Activated CD4-positive, alpha-beta T cell treated with anti-CD3 and anti-CD28 coated beads, Interleukin-2, amount 10 ng/mL, durations not matched to agents 24 days and 14 days (primary cell): ENCODE results near the gene LAYN. TPM values are rescaled to one million over a fixed set of nuclear protein-coding genes. Genes with fewer than 3 reads are reported as not detected.
A peak's percentile ranks its signal among the peaks of the same experiment; 100 is the strongest.

Experiments used
- DNase-seq: peaks from one replicate; pipeline ENCODE4 v3.0.0; 2022
- H3K27ac Mint-ChIP-seq: one replicate; pipeline ENCODE4 v1.8.0; 2022; ENCODE audit warnings: mild to moderate bottlenecking, mixed read lengths
- H3K27me3 Mint-ChIP-seq: one replicate; pipeline ENCODE4 v1.8.0; 2022; ENCODE audit warnings: mixed read lengths
- H3K36me3 Mint-ChIP-seq: one replicate; pipeline ENCODE4 v1.8.0; 2022; ENCODE audit warnings: low read depth, mild to moderate bottlenecking, mixed read lengths
- H3K4me1 Mint-ChIP-seq: one replicate; pipeline ENCODE4 v1.8.0; 2021; ENCODE audit warnings: mixed read lengths
- H3K4me3 Mint-ChIP-seq: one replicate; pipeline ENCODE4 v1.8.0; 2022; ENCODE audit warnings: mild to moderate bottlenecking, moderate library complexity, mixed read lengths
- H3K9me3 Mint-ChIP-seq: one replicate; pipeline ENCODE4 v1.8.0; 2021; ENCODE audit warnings: mixed read lengths
- intact Hi-C: fragments of 100-400 bp; cut with micrococcal nuclease; formaldehyde crosslinking; loops from one replicate; pipeline ENCODE4 v1.15.1; 2023
- total RNA-seq: library from RNA; stranded (reverse); gene quantifications from 2 replicates; pipeline ENCODE4 v1.2.3, GENCODE V29; 2022

The LAYN gene, protein sequence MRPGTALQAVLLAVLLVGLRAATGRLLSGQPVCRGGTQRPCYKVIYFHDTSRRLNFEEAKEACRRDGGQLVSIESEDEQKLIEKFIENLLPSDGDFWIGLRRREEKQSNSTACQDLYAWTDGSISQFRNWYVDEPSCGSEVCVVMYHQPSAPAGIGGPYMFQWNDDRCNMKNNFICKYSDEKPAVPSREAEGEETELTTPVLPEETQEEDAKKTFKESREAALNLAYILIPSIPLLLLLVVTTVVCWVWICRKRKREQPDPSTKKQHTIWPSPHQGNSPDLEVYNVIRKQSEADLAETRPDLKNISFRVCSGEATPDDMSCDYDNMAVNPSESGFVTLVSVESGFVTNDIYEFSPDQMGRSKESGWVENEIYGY
- 6.4 and 6.7 TPM in 2 replicates for total RNA-seq

DNA sequence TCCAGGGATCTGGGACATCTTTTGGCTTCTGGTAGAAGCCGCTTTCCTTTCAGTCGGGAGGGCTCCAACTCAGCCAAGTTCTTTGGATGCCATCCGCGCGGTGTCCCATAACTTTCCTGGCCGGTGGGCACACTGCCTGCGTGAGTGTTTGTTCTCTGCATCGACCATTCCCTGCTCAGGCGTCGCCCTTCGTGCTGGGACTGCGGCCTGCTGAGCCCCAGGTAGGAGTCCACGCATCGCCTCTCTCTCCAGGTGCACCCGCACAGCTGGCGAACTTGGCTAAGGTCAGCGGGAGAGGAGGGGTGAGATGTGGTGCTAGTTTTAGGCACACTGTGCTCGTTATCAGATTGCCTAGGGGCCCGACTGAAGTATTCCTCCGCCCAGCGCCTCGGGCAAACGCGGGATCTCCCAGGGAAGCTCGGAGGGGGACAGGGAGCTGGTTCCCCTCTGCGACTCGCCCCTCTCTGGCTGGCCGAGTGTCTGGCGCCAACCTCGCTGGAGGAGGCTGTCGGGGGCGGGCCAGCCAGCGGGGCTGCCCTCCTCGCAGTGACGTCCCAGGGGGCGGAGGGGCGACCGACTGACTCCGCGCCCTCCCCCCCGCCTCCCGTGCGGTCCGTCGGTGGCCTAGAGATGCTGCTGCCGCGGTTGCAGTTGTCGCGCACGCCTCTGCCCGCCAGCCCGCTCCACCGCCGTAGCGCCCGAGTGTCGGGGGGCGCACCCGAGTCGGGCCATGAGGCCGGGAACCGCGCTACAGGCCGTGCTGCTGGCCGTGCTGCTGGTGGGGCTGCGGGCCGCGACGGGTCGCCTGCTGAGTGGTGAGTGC is at the start of gene LAYN:
LAYN (plus strand) TSS at position 607 of the 823 bp plus-strand sequence; CDS start at position 731, 124 bp downstream.
- Mint-ChIP-seq H3K27me3 (peaks cover 55% of the 10 kb centered on the region), H3K27ac (peak within 1 kb of the TSS; percentile 86), H3K4me1 (peaks cover 20% of the 10 kb centered on the region), H3K4me3 (peak within 1 kb of the TSS; percentile 84), H3K36me3 (peaks cover 2% of the 10 kb centered on the region), H3K9me3 (peaks cover 6% of the 10 kb centered on the region)
- intact Hi-C loops: no loop called here
- DNase-seq: peak; percentile 81

DNA sequence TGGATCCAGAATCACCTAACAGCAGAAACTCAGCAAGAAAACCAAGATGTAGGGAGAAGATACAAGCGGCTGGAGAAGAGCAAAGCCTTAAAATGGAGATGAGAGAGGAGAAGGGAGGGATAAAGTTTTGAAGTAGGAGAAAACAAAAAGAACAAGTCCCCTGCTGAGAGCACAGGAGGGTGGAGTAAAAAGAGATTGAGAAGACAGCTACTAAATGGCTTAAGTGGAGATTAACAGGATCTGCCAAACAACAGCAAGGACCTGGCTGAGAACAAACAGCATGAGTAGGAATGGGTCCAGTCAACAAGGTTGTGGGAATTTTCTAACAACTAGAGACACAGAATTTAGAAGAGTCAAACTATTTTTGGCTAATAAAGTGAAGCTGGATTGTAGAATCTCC is 46.5 kb upstream of the LAYN start:
- H3K36me3 Mint-ChIP-seq: no peaks in the 10 kb centered on the region
- H3K4me1 Mint-ChIP-seq: no peaks in the 10 kb centered on the region
- H3K9me3 Mint-ChIP-seq: no peaks in the 10 kb centered on the region
- DNase-seq: no peak
- H3K27ac Mint-ChIP-seq: no peak overlapping the region
- H3K4me3 Mint-ChIP-seq: no peak overlapping the region
- peaks cover 47% of the 10 kb centered on the region for H3K27me3 Mint-ChIP-seq
- intact Hi-C loops: no loop called here

DNA sequence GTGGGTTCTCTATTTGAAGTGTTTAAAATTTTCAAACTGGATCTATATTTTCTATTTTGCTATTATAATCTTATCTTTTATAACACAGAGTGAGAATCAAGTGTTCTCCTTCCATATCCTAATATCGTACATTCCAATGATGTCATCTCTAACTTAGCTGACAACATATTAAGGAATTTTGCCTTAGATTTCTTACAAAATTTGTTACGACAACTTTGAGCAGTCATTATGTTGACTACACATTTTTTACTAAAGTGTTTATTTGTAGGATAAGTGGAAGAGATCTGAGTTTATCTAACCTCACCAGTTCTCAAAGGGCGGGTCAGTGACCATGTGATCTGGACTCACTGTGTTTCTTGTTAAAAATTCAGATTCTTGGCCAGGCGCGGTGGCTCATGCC is 41.0 kb upstream of the LAYN start:
- H3K36me3 Mint-ChIP-seq: no peaks in the 10 kb centered on the region
- H3K4me3 Mint-ChIP-seq: no peak overlapping the region
- no peak overlapping the region for H3K27ac Mint-ChIP-seq
- peaks cover 8% of the 10 kb centered on the region for H3K9me3 Mint-ChIP-seq
- DNase-seq: no peak
- H3K27me3 Mint-ChIP-seq: peaks cover 57% of the 10 kb centered on the region
- H3K4me1 Mint-ChIP-seq: no peaks in the 10 kb centered on the region
- intact Hi-C loops: no loop called here

DNA sequence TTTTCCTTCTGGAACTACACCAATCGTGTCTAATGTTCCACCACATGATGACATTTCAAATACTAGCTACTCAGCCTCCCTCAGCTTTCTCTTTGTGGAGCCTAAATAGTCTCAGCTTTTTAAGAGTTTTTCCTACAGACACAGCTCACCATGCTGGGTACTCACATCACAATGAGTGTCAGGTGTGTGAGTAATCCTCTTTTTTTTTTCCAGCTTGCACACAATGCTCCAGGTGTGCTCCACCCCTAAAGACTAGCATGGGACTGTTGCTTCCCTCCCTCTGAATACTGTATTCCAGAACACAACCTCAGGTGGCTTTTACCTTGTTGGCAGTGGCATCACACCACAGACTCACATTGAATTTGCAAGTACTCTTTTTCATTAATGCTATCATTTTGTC is 40.0 kb upstream of the LAYN start:
- Mint-ChIP-seq H3K4me3 (no peak overlapping the region), H3K27ac (no peak overlapping the region), H3K4me1 (no peaks in the 10 kb centered on the region), H3K27me3 (peaks cover 60% of the 10 kb centered on the region), H3K9me3 (peaks cover 8% of the 10 kb centered on the region), H3K36me3 (no peaks in the 10 kb centered on the region)
- intact Hi-C loops: no loop called here
- DNase-seq: no peak

DNA sequence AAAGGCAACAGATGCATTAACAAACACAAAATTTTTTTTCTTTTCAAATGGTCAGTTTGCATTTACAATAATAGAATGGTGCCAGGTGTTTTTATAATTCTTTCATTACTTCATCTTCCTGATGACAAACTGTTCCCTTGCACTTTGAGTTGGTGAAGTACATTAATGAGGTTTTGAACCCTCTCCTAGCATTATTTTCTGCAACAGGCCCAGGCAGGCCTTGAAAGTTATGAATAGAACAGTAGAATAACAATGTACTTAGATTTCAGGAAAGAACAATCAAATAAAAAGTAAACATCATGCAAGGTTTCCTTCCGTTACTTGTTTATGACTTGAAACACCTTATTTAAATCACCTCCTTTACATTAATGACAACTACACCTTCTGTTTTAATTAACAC is 37.9 kb upstream of the LAYN start:
- intact Hi-C loops: no loop called here
- Mint-ChIP-seq H3K9me3 (peaks cover 9% of the 10 kb centered on the region), H3K4me1 (no peaks in the 10 kb centered on the region), H3K27ac (no peak overlapping the region), H3K4me3 (no peak overlapping the region), H3K36me3 (no peaks in the 10 kb centered on the region), H3K27me3 (peaks cover 61% of the 10 kb centered on the region)
- no peak for DNase-seq

DNA sequence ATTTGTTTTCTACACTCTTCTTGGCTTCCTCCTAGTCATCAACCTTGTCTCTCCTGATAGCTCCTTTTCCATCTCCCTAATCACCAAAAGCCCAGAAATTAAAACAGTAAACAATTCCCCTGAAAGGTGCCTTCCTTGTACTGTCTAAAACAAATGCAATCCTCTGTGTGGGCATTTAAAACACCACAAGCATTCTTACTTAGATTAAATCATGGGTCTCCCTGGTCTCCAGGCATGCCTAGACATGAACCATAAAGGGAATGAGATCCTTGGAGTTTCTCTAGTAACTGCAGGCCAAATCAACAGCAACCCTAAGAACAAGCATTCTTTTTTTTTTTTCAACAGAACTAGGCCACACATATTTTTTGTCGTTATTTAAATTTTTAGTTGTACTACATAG is 30.2 kb upstream of the LAYN start:
- H3K4me3 Mint-ChIP-seq: no peak overlapping the region
- intact Hi-C loops: no loop called here
- H3K27ac Mint-ChIP-seq: no peak overlapping the region
- H3K9me3 Mint-ChIP-seq: peaks cover 7% of the 10 kb centered on the region
- no peak for DNase-seq
- H3K27me3 Mint-ChIP-seq: peaks cover 56% of the 10 kb centered on the region
- H3K36me3 Mint-ChIP-seq: peaks cover 2% of the 10 kb centered on the region
- peaks cover 6% of the 10 kb centered on the region for H3K4me1 Mint-ChIP-seq

DNA sequence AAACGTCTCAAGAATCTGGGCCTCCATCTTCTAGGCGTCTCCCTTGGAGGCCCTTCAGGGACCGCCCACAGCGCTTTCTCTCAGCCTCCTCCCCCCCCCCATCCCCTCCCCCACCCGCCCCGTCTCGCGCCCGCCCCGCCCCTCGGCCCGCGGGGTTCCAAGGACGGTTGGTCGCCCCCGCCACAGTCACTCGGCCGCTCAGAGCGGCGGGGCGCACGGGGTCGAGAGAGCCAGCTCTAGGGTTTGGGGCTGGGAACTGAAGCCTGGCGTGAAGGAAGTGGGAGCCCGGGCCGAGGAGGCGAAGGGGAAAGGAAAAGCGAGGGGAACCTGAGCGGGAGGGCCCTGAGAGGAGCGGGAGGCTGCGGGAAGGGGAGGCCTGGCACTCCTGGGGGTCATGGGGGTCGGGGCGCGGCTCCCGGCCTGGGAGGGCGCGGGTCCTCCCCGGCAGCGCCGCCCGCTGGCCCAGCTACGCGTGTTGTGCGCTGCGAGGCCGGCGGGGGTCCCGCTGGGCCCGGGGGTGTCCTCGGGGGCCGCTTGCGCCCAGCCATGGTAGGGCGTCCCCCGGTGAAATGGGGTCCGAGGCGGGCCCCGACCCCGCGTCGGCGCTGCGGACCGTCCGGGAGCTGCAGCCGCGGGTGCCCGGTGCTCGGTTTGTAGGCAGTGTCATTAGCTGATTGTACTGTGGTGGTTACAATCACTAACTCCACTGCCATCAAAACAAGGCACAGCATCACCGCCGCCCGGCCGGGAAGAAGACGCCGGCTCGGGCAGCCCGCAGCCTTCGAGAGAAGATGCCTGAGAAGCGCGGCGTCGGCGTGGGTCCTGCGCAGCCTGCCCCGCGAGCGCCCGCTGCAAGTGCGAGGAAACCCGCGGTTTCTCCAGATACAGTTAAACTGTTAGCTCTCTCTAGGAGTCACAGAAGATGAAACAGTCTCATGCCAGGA is 28.0 kb upstream of the LAYN start, which contains the start of gene BTG4:
BTG4 (minus strand) TSS at position 91 of the 944 bp plus-strand sequence. CDS start 13,610 bp downstream, outside the sequence.
- Mint-ChIP-seq H3K4me3 (peak within 1 kb of the TSS; percentile 83), H3K4me1 (peaks cover 6% of the 10 kb centered on the region), H3K27ac (peak within 1 kb of the TSS; percentile 81), H3K9me3 (peaks cover 7% of the 10 kb centered on the region), H3K27me3 (peaks cover 45% of the 10 kb centered on the region), H3K36me3 (peaks cover 2% of the 10 kb centered on the region)
- peak; percentile 76 for DNase-seq
- intact Hi-C loops: loop anchor here (1.0 kb wide), 1 partner anchor 11 kb away; no protein-coding TSS in a partner anchor

DNA sequence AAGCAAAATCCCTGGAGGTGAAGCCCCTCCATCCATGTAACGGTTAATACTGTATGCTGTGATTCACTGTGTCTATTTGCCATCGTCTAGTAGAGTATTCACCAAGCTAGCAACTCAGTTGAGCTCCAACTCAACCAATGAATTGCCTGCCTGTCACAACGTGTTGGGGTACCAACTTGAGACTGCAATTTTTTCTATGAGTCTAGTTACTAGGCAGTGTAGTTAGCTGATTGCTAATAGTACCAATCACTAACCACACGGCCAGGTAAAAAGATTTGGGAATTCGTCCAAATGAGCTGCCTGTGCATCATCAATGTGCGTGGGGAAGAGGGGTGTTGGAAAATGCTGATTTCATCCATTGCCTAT is 27.3 kb upstream of the LAYN start:
- intact Hi-C loops: loop anchor here (1.0 kb wide), 1 partner anchor 10 kb away; no protein-coding TSS in a partner anchor
- H3K27me3 Mint-ChIP-seq: peaks cover 39% of the 10 kb centered on the region
- peak overlapping the region; percentile 42 for H3K4me3 Mint-ChIP-seq
- peaks cover 6% of the 10 kb centered on the region for H3K4me1 Mint-ChIP-seq
- no peak for DNase-seq
- peaks cover under 1% of the 10 kb centered on the region for H3K9me3 Mint-ChIP-seq
- peaks cover 2% of the 10 kb centered on the region for H3K36me3 Mint-ChIP-seq
- H3K27ac Mint-ChIP-seq: no peak overlapping the region

DNA sequence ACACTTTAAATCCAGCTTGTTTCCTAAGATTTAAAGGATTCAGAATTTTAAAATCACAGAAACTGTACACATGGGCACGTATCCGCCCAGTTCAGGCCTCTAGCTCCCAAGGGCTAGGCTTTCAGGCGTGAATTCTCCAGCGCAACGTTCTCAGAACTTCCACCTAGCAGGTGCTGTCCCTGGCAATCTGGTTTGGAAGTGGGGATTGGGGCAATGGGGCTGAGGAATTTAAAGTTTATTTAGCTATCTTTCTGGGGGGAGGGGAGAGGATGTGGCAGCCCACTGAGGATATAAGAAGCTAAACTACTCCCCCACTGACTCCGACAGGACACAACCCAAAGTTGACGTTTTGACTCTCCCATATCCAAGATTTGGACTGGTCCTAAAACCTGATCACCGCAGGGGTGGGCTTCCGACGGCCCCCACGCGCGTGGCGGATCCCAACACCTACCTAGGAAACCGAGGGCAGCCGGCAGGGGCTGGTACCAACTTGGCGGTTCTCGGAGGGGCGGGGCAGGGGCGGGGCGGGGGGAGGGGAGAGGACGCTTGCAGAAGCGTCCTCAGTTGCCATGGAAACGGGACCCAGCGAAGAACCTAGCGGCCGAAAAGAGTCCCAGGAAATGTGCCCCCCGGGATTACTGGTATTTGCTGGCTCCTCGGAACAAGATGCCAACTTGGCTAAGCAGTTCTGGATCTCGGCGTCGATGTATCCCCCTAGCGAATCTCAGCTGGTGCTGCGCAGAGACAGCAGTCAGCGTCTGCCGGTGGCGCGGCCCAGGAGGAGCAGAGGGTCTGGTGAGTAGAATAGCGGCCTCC is 26.1 kb upstream of the LAYN start, which contains the start of gene HOATZ:
HOATZ (plus strand) TSS at position 563 of the 816 bp plus-strand sequence; CDS start at position 570, 7 bp downstream.
- H3K27ac Mint-ChIP-seq: no peak within 1 kb of the TSS
- intact Hi-C loops: no loop called here

DNA sequence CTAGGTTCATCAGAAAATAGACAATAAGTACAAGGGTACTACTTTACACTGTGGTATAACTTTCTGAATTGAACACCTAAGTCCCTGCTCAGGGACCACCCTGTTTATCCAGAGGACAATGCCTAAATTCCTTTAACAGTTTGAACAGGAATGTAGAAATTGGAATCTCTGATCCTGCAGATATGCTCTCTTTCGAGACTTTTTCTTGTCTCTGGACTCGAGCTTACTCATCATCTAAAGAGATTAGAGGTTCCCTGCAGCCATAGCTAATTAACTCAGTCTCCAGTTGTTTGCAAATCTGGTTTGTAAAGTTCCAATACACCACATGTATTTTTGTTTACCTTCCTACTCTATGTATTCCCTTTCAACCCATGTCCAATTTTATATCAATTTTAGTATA is 24.9 kb upstream of the LAYN start:
- no peaks in the 10 kb centered on the region for H3K9me3 Mint-ChIP-seq
- no peak overlapping the region for H3K27ac Mint-ChIP-seq
- intact Hi-C loops: no loop called here

More for the DNA sequence above, 26.1 kb upstream of the LAYN start, which contains the start of gene HOATZ:
- peak; percentile 59 for DNase-seq
- Mint-ChIP-seq H3K4me3 (peak within 1 kb of the TSS; percentile 43), H3K36me3 (peaks cover 2% of the 10 kb centered on the region), H3K9me3 (no peaks in the 10 kb centered on the region), H3K27me3 (peaks cover 36% of the 10 kb centered on the region), H3K4me1 (peaks cover 6% of the 10 kb centered on the region)

DNA sequence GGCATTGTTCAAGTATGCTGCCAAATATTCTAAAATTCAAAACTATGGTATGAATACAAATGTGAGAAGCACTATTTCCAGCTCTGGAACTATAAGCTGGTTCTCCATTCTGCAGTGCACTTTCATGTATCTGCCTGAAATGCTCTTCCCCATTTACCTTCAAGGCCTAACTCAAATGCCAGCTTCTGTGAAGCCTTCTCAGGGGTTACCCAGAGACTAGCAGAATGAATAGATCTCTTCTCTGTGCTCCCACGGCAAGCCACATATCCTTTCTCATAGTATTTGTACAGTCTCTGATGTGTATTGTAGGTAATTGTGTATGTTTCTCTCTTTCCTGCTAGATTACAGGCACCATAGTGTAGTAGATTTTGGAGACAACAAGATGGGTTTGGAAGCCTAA is 21.9 kb upstream of the LAYN start:
- intact Hi-C loops: no loop called here
- no peaks in the 10 kb centered on the region for H3K9me3 Mint-ChIP-seq
- H3K4me1 Mint-ChIP-seq: peaks cover 7% of the 10 kb centered on the region
- peaks cover 11% of the 10 kb centered on the region for H3K27me3 Mint-ChIP-seq
- DNase-seq: no peak
- no peaks in the 10 kb centered on the region for H3K36me3 Mint-ChIP-seq
- no peak overlapping the region for H3K27ac Mint-ChIP-seq
- no peak overlapping the region for H3K4me3 Mint-ChIP-seq

More for the DNA sequence above, 24.9 kb upstream of the LAYN start:
- Mint-ChIP-seq H3K4me1 (peaks cover 6% of the 10 kb centered on the region), H3K27me3 (peaks cover 31% of the 10 kb centered on the region), H3K4me3 (no peak overlapping the region), H3K36me3 (no peaks in the 10 kb centered on the region)
- no peak for DNase-seq

DNA sequence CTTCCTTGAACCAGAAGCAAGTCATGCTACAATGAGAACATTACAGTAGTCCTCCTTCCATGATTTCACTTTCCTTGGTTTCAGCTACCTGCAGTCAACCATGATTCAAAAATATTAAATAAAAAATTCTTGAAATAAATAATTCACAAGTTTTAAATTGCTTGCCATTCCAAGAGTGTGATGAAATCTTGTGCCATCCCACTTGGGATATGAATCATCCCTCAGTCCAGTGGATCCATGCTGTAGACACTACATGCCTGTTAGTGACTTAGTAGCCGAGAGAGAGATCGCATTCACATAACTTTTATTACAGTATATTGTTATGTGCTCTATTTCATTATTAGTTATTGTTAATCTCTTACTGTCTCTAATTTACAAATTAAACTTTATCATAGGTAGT is 20.0 kb upstream of the LAYN start:
- intact Hi-C loops: loop anchor here (10.0 kb wide), 3 partner anchors 1066 to 1436 kb away; no protein-coding TSS in a partner anchor
- H3K9me3 Mint-ChIP-seq: no peaks in the 10 kb centered on the region
- no peaks in the 10 kb centered on the region for H3K27me3 Mint-ChIP-seq
- peaks cover 15% of the 10 kb centered on the region for H3K4me1 Mint-ChIP-seq
- H3K4me3 Mint-ChIP-seq: no peak overlapping the region
- DNase-seq: no peak
- no peak overlapping the region for H3K27ac Mint-ChIP-seq
- H3K36me3 Mint-ChIP-seq: no peaks in the 10 kb centered on the region
